Activated CD8-positive, alpha-beta T cell treated with anti-CD3 and anti-CD28 coated beads for 36 hours (primary cell): Measurements from ENCODE around the gene RAB23. TPM values are rescaled to one million over a fixed set of nuclear protein-coding genes. Genes with fewer than 3 reads are reported as not detected.

Source experiments
- ATAC-seq: fragments of 200-7000 bp; cut with Tn5 transposase; one replicate; pipeline ENCODE4 v1.10.0; 2021; ENCODE audit warnings: mild to moderate bottlenecking, moderate library complexity
- CTCF ChIA-PET: fragments of 350-600 bp; sonication (Branson Sonifier 250); formaldehyde crosslinking; loops from one replicate; lab custom pipeline; 2021; ENCODE audit warnings: antibody characterized with exemption; lab: Charles Lee
- POLR2A ChIA-PET: fragments of 350-600 bp; sonication (Branson Sonifier 250); formaldehyde crosslinking; loops from one replicate; lab custom pipeline; 2021; ENCODE audit warnings: antibody characterized with exemption; lab: Charles Lee
- DNase-seq: peaks from one replicate; pipeline ENCODE4 v3.0.0-alpha.2; 2020
- H3K27ac Mint-ChIP-seq: one replicate; pipeline ENCODE4 v1.8.0; 2021; ENCODE audit warnings: mild to moderate bottlenecking, mixed read lengths
- H3K27me3 Mint-ChIP-seq: one replicate; pipeline ENCODE4 v1.8.0; 2021; ENCODE audit warnings: mixed read lengths
- H3K36me3 Mint-ChIP-seq: one replicate; pipeline ENCODE4 v1.8.0; 2021; ENCODE audit warnings: low read depth, mixed read lengths
- H3K4me1 Mint-ChIP-seq: one replicate; pipeline ENCODE4 v1.8.0; 2021; ENCODE audit warnings: low read depth, mixed read lengths
- H3K4me3 Mint-ChIP-seq: one replicate; pipeline ENCODE4 v1.8.0; 2021; ENCODE audit warnings: mild to moderate bottlenecking, moderate library complexity, mixed read lengths
- H3K9me3 Mint-ChIP-seq: one replicate; pipeline ENCODE4 v1.8.0; 2021; ENCODE audit warnings: mixed read lengths
- CTCF ChIP-seq: fragments of 200-600 bp; IDR thresholded peaks from one replicate; pipeline ENCODE4 v1.8.0; 2022; ENCODE audit warnings: antibody characterized with exemption, mild to moderate bottlenecking
- intact Hi-C: fragments of 100-400 bp; cut with micrococcal nuclease; formaldehyde crosslinking; loops from one replicate; pipeline ENCODE4 v1.10.0; 2022
- total RNA-seq, 2 experiments: library from RNA; stranded (reverse); gene quantifications; one replicate each; pipeline ENCODE4 v1.2.3, GENCODE V29; 2021

The RAB23 gene
- total RNA-seq, 2 experiments from 2014 or later, result 1.2 to 1.3 TPM

- H3K4me1 Mint-ChIP-seq, result peaks cover 13% of the 10 kb centered on the region
- H3K4me3 Mint-ChIP-seq, result no peak overlapping the region
- CTCF ChIA-PET, result interaction anchor here (5.0 kb wide), 1 partner anchor 52 kb away, joined by 52 read pairs; the partner anchor contains the start of gene PRIM2
- H3K27ac Mint-ChIP-seq, result no peak overlapping the region
- POLR2A ChIA-PET, result no interaction called here
- no peaks in the 10 kb centered on the region for H3K9me3 Mint-ChIP-seq
- intact Hi-C loops, result no loop called here
- H3K27me3 Mint-ChIP-seq, result peaks cover 3% of the 10 kb centered on the region
- TF ChIP-seq CTCF, result no peak
- ATAC-seq, result no peak
- DNase-seq, result no peak
- H3K36me3 Mint-ChIP-seq, result no peaks in the 10 kb centered on the region
Measured at GRCh38 chr6:57263739-57264138, 41.6 kb upstream of the RAB23 start.

GRCh38 chr6:57262901-57263694 lies 41.0 kb upstream of the RAB23 start:
- H3K27ac Mint-ChIP-seq, result no peak overlapping the region
- CTCF ChIA-PET, result interaction anchor here (5.0 kb wide), 1 partner anchor 52 kb away, joined by 52 read pairs; the partner anchor contains the start of gene PRIM2
- intact Hi-C loops, result no loop called here
- no peak overlapping the region for H3K4me3 Mint-ChIP-seq
- ATAC-seq (peak; percentile 24), DNase-seq (no peak)
- no peaks in the 10 kb centered on the region for H3K9me3 Mint-ChIP-seq
- POLR2A ChIA-PET, result no interaction called here
- H3K4me1 Mint-ChIP-seq, result peaks cover 13% of the 10 kb centered on the region
- H3K27me3 Mint-ChIP-seq, result peaks cover 3% of the 10 kb centered on the region
- TF ChIP-seq CTCF, result no peak
- H3K36me3 Mint-ChIP-seq, result no peaks in the 10 kb centered on the region

- Mint-ChIP-seq H3K4me3 (no peak overlapping the region), H3K36me3 (no peaks in the 10 kb centered on the region), H3K27me3 (peaks cover 2% of the 10 kb centered on the region), H3K9me3 (no peaks in the 10 kb centered on the region), H3K4me1 (peaks cover 13% of the 10 kb centered on the region), H3K27ac (no peak overlapping the region)
- no peak for ATAC-seq
- no peak for DNase-seq
- intact Hi-C loops, result no loop called here
- ChIA-PET CTCF (interaction anchor here (1.3 kb wide), 1 partner anchor 54 kb away, joined by 5 read pairs; no protein-coding TSS in a partner anchor), POLR2A (no interaction called here)
- no peak for TF ChIP-seq CTCF
Measured at GRCh38 chr6:57262488-57262887, 40.4 kb upstream of the RAB23 start.

- intact Hi-C loops, result no loop called here
- Mint-ChIP-seq H3K27ac (no peak overlapping the region), H3K4me3 (no peak overlapping the region), H3K4me1 (peaks cover 13% of the 10 kb centered on the region), H3K36me3 (no peaks in the 10 kb centered on the region), H3K9me3 (no peaks in the 10 kb centered on the region), H3K27me3 (peaks cover 2% of the 10 kb centered on the region)
- CTCF ChIA-PET, result interaction anchor here (0.7 to 1.3 kb wide), 2 partner anchors 54 to 360 kb away, joined by 3 to 5 read pairs; no protein-coding TSS in a partner anchor
- no peak for TF ChIP-seq CTCF
- DNase-seq (no peak), ATAC-seq (no peak)
- POLR2A ChIA-PET, result no interaction called here
Measured at GRCh38 chr6:57261926-57262325, 39.8 kb upstream of the RAB23 start.

- Mint-ChIP-seq H3K9me3 (no peaks in the 10 kb centered on the region), H3K4me1 (peaks cover 2% of the 10 kb centered on the region), H3K27me3 (peaks cover 3% of the 10 kb centered on the region), H3K27ac (no peak overlapping the region), H3K4me3 (no peak overlapping the region), H3K36me3 (no peaks in the 10 kb centered on the region)
- ATAC-seq (no peak), DNase-seq (no peak)
- TF ChIP-seq CTCF, result no peak
- intact Hi-C loops, result no loop called here
- ChIA-PET CTCF (no interaction called here), POLR2A (no interaction called here)
Measured at GRCh38 chr6:57259064-57259463, 37.0 kb upstream of the RAB23 start.
